ENCODE data around the gene NRCAM.

The NRCAM gene

DNA sequence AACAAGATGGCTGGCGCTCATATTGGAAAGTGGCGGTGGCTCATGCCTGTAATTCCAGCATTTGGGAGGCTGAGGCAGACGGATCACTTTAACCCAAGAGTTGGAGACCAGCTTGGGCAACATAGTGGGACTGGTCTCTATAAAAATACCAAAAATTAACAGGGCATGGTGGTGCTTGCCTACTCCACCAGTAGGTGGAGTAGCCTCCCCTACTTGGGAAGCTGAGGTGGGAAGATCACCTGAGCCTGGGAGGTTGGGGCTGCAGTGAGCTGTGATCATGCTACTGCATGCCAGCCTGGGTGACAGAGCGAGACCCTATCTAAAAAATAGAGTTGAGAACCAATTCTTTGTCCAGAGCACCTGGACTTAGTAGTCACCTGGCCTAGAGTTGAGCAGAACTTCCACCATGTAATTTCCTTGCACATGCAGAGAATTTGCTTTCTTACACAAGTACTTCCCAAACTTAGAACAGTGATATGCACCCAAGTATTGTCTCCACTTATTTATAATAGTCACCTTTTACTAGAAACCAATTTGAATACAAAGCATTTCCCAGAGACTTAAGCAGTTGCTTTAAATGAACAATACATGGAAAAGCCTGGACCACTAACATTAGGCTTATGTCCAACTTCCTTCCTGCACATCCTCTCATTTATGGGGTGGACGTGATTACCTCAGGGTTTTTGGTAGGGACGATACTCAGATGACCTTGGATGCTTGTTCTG lies 342.0 kb downstream of the NRCAM start:
- DNase-seq = peak in 1 of 2 experiments; percentile 6

- DNase-seq = no peak
These were observed 343.6 kb downstream of the NRCAM start for GRCh38 chr7:108112683-108113082.

- no peak for DNase-seq
These were observed 346.9 kb downstream of the NRCAM start for GRCh38 chr7:108109221-108109908.

- DNase-seq = no peak
These were observed 348.1 kb downstream of the NRCAM start for GRCh38 chr7:108108131-108108530.

DNA sequence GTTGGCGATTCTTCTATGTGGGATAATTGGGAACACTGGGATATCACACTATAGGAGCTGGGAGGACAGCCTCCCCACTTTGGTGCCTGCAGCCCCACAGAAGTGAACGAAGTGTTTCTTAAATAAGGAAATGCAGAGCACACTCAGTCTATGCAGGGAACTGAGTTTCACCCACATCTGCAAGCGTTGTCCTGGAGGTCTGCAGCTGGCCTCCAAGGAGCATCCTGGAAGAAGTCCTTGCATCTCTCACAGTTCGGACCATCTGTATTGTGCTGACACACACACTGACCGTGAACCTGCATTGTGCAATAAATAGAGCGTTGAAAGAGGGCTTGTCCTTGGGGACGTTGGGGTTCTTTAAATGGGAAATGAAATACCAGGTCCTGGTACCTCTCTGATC lies 351.9 kb downstream of the NRCAM start:
- DNase-seq = no peak

DNA sequence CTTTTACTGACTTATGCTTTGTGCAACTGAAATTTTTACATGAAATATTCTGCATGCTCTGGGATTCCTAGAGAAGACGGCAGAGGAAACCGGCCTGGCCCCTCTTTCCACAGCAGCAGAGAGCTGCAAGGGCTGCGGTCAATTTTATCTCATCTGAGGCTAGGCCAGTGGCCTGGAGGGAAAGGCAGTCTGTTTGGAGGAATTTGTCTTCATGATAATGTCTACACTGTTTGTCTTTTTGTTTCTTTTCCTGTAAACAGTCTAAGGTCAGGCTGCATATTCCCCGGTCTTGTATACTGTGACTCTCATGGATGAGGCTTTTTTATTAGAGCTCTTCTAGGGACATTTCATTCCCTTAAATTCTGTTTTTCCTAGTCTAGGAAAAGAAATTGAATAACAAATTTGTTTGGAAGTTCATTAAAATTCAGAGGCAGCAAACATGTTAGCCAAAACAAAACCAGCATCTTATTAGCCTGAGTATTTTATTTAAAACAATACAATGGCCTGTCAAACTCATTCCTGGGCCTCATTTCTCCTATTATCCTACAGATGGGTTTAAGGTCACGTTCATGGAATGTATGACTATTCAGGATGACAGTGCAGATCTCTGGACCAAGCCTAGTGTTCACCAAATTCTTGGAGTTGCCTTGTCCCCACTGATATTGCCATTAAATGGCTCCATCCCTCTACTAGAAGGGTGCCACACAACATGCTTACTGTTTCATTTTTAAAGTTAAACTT lies 352.5 kb downstream of the NRCAM start:
- no peak for DNase-seq

DNA sequence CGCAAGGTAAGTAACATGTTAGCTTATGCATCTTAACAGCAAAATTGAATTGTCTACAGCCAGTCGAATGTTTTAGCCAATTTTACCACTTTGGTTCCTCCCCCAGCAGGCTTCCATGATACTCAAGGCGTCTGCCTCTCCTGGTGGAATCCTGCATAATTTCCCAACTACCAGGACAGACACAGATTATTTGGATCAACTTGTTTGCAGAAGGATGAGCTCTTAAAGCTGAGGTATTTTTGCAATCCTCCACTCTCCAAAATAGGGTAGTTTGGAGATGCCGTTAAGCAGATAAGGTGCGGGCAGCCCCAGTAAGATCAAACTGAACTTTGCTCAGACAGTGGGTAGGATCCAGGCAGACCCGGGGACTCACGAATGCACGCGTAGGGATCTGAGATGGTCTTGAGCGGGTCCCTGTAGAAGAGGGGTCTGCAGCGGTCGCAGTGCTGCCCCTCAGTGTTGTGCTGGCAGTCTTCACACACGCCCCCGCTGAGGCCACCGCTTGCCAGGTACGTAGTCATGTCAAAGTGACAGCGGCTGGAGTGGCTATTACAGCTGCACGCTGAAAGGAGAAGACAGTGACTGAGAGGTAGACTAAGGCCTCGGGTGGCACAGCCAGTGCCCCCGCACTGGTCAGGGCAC lies 353.4 kb downstream of the NRCAM start:
- DNase-seq = no peak

DNA sequence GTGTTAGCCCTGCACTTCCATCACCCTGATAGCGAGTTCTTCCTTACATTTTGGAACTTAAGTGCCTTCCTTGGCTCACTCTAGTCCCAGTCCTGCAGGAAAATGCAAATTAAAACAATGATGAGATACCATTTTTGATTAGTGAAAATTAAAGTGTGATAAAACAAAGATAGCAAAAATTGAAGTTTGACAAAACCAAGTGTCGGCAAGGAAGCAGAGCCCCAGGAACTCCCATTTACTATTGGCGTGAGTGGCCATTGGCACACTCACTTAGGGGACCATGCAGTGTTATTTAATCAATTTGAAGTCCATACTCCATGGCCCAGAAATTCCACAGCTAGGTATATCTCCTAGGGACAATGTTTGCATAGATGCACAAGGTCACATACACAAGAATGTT lies 354.5 kb downstream of the NRCAM start:
- DNase-seq = no peak

- no peak for DNase-seq
These were observed 356.5 kb downstream of the NRCAM start for GRCh38 chr7:108099713-108100112.

GRCh38 chr7:108097703-108098102 lies 358.5 kb downstream of the NRCAM start:
- peak in 1 of 2 experiments; percentile 10 for DNase-seq
